Activated CD8-positive, alpha-beta memory T cell treated with anti-CD3 and anti-CD28 coated beads, Interleukin-2, amount 50 U/mL, for 48 hours (primary cell): ENCODE results near the gene PVALB.

ENCODE experiments used
- DNase-seq: peaks from one replicate; pipeline ENCODE4 v3.0.0-alpha.2; 2020

PVALB gene

GRCh38 chr22:36846271-36846670 is 29.4 kb upstream of the PVALB start:
- DNase-seq, result no peak

- DNase-seq, result no peak
These were observed 23.3 kb upstream of the PVALB start for GRCh38 chr22:36840106-36840505.

DNA sequence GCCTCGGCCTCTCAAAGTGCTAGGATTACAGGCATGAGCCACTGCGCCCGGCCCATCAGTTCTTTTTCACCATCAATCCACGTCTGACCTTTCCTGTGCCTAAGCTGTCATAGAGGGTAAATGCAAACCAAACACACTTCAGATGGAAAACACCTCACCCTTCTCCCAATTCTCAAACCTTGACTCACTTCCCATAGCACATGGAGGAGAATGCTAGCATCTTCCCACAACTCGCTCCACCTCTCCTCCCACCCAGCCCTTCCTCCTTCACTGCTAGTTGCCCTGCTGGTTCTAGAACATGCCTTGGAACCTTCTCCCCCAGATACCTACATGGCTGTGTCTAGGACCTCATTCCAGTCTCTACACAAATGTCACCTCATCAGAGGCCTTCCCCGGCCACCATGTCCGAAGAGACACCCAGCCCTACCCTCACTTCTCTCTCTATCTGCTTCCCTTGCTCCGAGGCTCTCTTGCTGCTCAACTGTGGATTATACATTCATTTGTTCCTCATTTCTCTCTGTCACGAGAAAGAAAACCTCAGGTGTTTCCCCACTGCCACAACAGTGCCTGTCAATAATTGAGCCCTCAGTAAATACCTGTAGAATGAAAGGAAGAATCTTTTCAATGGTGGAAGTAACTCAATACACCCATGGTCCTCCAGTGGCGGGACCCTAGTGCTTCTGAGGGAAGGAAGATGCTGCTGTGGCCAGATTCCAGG is 22.7 kb upstream of the PVALB start:
- no peak for DNase-seq

- no peak for DNase-seq
These were observed 21.5 kb upstream of the PVALB start for GRCh38 chr22:36838119-36839030.

- no peak for DNase-seq
These were observed 19.1 kb upstream of the PVALB start for GRCh38 chr22:36835903-36836302.

DNA sequence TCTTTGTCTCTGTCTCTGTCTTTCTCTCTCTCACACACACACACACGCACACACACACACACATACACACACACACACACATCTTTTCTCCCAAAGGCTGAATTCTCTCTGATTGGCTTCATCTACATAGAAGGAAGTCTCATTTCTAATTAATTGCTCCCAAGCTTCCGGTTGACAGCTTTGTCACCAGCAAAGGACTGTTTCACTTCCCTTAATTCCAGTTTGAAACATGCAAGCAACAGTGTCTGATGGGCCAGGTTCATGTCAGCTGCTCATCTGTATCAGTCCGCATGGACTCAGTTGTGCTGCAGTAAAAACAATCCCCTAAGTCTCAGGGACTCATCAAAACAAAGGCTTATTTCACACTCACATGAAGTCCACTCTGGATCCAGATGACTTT is 16.2 kb upstream of the PVALB start:
- no peak for DNase-seq

GRCh38 chr22:36831717-36832116 is 14.9 kb upstream of the PVALB start:
- DNase-seq, result no peak

DNA sequence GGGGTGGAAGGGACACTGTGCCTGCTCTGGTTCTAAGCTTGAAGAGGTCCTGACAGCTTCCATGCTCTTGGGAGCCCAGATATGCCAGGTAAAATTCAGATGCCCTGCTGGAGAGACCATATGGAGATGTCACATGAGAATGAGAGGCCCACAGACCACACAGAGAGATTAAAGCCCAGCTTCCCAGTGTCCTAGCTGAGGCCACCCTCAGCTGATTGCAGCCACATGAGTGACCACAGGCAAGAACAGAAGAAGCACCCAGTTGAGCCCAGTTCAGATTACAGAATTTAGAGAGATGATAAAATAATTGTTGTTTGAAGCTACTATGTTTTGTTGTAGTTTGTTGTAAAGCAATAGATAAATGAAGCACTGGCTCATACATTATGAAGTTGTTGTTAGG is 14.4 kb upstream of the PVALB start:
- no peak for DNase-seq

- no peak for DNase-seq
These were observed 13.8 kb upstream of the PVALB start for GRCh38 chr22:36830601-36831000.

DNA sequence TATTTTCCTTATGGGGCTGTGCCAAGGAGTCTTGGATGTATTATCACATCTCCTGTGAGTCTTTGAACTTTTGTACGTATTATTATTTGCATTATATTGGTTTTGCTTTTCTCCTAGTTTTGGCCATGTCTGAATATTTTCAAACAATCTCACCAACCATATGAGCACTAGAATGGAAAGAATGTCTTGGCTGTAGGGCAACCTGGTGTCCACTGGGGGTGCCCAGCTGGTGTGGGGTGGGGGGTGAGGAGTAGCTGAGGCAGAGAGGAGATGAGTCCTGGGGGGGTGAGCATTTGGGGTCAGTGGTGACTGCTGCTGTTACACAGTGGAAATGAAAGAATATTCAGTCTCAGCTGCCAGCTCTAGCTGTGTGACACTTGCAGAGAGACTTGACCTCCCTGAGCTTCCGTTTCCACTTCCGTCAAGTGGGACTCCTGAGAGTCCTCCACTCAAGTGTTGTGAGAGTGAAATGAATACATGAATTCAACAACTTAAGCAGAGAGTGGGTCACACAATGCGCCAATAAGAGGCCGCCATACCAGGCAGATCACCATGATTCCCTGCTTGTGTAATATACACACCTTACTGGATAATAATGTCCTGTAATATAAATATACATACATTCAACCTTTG is 12.7 kb upstream of the PVALB start:
- DNase-seq, result no peak

DNA sequence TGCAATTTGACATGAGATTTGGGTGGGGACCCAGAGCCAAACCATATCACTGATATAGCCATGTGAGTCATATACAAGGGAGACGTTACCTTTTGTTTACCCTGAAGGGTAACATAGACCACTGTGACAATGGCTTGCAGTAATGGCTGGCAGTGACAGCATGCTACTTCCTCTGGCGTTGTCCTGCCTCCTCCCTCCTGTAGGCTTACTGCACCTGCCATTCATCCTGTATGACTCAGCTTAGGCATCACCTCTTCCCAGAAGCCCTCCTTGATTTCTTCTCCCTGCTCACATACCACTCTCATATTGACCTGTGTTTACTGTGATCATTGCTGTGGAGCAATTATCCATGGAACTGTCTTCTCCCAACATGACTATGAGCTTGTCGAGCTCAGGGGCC is 12.0 kb upstream of the PVALB start:
- DNase-seq, result no peak

DNA sequence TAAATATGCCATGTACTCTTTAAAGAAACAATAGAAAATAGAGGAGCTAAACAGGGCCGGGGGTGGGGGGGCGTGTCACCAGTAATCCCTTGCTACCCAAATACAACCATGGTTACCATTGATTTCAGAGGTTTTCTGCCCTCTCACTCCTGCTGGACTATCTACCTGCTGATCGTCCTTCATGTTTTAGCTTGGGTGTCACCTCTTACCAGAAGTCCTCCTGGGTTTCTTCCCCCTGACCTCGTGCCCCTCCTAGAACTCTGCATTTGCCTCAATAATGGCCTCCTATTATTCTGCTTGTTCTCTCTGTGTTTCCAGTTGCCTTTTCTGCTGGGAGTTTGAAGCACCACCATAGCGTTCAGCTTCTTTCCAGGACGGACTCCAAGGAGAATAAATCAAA is 9.4 kb upstream of the PVALB start:
- no peak for DNase-seq

DNA sequence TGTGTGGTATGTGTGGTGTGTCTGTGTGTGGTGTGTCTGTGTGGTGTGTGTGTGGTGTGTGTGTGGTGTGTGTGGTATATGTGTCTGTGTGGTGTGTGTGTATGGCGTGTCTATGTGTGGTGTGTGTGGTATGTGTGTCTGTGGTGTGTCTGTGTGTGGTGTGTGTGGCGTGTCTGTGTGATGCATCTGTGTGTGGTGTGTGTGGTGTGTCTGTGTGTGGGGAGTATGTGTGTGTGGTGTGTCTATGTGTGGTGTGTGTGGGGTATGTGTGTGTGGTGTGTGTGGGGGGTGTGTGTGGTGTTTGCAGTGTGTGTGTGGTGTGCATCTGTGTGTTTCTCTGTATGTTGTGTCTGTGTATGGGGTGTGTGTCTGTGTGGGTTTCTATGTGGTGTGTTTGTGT is 7.8 kb upstream of the PVALB start:
- DNase-seq, result no peak

DNA sequence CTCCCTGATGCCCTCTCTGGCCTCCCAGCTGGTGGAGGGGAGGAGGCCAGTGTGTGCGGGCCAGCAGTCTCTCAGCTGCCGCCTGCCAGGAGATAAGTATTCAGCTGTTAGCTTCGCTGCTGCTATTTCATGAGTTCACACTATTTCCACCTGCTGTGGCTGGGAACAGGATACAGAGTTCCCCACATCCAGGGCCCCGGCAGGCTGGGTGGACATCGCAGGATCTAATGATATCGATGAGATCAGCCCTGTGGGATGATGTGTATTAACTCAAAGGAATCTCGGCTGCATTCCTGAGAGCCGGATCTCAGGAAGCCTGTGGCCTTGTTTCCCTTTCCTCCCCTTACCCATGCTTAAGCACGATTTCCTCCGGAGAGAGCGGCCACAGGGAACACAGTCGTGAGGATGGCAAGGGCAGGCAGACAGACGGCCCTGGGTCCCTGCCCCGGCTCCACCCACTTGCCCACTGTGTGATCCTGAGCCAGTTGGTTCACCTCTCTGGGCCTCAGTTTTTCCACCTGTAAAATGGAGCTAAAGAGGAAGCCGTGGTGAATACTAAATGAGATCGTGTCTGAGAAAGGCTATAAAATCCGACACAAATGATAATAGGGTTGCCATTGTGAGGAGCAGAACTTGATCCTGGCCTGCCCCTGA is 6.5 kb upstream of the PVALB start:
- no peak for DNase-seq

DNA sequence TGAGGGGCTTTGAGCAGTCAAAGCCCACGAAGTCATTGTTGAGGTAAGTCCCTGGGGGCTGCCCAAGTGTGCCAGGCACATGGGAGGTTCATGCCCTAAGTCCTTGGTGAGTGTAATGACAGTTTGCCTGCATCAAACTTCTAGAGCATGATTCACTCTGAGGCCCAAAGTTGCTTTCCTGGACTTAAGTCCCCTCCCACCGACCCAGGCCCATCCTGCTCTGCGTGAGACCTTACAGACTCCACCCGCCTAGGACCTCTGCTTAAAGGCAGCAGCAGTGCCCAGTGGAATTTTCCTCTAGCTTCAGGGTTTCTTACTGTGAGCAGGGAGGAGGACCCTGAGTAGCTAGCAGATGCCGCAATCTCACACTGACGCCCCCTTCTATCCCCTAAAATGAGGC is 5.7 kb upstream of the PVALB start:
- DNase-seq, result no peak

- DNase-seq, result no peak
These were observed 2.3 kb upstream of the PVALB start for GRCh38 chr22:36819112-36819511.

DNA sequence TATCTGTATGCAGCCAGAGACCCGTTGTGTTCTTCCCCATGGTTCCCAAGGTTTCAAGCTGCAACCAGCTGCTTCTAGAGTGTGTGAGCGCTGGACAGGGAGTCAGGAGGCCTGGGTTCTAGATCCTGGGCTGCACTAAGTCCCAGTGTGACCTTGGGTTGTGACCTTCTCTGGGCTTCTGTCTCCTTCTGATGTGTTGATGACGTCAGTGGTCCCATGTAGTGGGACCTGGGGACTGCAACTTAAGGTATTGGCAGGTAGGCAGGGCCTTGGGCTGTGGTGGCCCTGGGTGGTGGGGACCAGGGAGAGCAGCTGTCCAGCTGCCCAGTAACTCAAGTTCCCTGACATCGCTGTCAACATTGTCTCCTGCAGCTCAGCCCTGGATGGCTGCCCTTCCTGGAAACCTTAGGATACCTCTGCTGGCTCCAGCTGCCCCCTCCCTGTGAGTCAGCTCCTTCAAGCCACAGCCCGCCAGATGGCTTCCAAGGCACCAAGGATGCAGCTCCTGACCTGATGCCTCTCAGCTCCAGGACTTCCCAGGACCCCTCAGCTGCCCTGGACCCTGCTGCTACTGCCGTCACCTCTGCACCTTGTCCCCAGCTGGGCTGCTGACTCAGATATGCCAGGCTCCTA is 1.3 kb upstream of the PVALB start:
- no peak for DNase-seq

DNA sequence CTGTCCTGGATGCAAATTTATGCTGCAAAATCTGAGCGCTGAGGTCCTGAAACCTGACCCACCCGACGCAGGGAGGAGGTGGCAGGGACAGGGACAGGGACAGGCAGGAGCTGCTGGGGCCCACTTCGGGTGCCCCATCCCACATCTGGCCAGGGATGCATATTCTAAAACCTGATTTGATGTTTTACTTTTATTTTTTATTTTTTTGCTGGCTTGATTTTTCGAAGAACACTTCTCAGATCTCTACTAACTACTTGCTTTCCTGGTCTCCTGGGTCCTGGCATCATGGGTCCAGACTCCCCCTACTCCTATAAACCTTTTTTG is 652 bp upstream of the PVALB start:
- no peak for DNase-seq

DNA sequence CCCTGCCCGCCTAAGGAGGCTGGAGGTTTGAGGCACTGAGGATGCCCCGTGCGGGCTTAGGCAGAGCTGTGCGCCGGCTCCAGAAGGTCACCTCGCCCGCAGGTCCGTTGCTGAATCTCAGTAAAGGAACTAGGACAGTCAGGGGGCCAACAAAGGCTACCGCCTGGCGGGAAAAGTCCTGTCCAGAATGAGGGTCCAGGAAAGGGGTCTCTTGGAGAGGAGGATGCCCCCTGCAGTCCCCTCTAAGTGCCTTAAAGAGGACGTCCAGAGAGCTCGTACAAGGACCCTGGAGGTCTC is 548 bp downstream of the PVALB start:
- DNase-seq, result no peak

GRCh38 chr22:36815558-36816338 is 1.1 kb downstream of the PVALB start:
- DNase-seq, result no peak

DNA sequence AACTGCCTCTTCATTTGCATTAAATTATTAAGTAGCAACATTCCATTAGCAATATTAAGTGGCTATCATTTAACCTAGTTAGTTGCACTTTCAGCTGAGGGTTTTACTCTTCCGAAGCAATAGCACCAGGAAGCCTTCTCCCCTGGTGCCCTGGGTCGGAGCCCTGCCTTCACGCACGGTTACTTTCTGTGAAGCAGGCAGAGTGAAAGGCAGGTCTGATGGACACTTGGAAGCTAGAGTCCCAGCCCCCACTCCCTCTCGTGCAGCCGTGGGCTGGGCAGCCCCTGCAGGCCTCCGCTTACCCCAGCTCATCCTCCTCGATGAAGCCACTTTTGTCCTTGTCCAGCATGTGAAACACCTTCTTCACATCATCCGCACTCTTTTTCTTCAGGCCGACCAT is 2.0 kb downstream of the PVALB start:
- no peak for DNase-seq

DNA sequence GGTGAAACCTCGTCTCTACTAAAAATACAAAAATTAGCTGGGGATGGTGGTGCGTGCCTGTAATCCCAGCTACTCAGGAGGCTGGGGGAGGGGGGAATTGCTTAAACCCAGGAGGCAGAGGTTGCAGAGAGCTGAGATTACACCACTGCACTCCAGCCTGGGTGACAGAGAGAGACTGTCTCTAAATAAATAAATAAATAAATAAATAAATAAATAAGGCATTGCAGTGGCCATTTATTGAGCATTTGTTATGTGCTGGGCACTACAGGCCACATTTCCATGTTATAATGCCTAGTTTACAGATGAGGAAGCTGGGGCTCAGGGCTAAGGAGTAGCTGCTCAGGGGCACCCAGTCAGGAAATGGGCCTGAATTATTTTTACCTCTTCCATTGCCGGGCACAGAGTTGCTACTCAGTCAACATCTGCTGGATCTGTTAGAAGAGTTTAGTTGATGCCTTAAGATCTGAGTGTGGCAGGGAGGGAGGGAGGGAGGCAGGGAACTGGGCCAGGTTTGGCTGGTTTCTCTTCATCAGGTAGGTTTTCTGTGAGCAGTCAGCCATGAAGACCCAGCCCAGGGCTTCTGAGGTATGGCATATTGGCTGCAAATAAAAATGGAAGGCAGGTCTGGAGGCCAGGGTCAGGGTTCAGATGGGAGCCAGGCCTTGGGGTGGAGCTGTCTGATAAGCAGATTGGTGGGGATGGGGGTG is 5.6 kb downstream of the PVALB start:
- DNase-seq, result no peak
